Tongue (tissue), 2 donors: ENCODE measurements around the gene TMEM237. TPM values are rescaled to one million over a fixed set of nuclear protein-coding genes. Genes with fewer than 3 reads are reported as not detected.
"Not testable (repeated sequence)": the region's sequence is repeated elsewhere in the genome, so short reads cannot be mapped to it uniquely, and the experiment has no call there.

Source experiments
- DNase-seq: peaks from one replicate; pipeline ENCODE4 v3.0.0-alpha.2; 2015
- total RNA-seq: library from RNA; depleted of rRNA; stranded (reverse); fragments of >200 nt; gene quantifications from one replicate; pipeline ENCODE4 v1.2.3, GENCODE V29; 2014

TMEM237 gene, protein sequence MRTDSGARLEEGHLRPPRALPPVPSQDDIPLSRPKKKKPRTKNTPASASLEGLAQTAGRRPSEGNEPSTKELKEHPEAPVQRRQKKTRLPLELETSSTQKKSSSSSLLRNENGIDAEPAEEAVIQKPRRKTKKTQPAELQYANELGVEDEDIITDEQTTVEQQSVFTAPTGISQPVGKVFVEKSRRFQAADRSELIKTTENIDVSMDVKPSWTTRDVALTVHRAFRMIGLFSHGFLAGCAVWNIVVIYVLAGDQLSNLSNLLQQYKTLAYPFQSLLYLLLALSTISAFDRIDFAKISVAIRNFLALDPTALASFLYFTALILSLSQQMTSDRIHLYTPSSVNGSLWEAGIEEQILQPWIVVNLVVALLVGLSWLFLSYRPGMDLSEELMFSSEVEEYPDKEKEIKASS
- total RNA-seq: 30.6 TPM

DNA sequence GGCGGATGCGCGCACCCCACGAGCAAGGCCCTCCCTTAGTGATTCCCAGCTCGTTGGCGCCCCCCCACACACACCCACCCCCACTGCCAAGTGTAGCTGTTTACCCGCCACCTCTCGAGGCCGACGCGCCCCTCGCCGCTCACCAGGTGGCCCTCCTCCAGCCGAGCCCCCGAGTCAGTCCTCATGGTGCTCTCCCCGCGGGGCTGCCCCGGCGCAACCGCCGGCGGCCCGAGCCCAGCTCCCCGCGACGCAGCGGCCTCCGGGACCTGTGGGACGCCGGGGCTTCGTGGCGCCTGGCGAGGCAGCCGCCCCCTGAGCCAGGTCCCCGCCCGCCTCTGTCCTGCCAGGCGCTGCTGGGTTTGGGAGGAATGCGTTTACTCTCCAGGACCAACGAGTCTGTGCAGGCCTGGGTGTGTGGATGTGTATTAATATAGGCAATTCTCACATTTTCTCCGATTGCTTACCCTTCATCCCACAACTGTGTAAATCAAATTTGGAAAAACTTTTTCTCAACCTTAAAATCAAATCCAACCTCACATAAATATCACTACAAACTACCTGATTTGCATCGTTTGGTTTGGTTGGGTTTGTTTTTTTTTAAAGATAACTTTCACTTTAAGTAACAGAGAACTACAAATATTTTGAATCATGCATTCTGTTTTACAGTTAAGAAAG, at the start of gene TMEM237:
TMEM237 (minus strand) TSS at position 288 of the 675 bp plus-strand sequence; CDS start at position 185, 103 bp downstream.
- DNase-seq: peak; percentile 72

DNA sequence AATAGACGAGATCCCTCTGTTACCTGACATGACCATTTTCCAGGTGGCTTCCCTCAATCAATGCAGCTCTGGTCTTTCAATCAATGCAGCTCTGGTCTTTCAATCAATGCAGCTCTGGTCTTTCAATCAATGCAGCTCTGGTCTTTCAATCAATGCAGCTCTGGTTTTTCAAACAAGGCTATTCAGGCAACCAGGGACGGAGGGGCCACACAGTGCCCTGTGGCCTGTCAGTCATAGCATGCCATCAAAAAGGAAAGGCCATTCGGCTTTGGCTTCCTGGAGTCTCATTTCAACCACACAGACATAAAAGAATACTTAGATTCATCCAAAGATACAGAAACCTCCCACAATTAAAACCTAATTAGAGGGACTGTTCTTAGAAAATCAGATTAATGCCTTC, 41.9 kb upstream of the TMEM237 start:
- no peak for DNase-seq

DNA sequence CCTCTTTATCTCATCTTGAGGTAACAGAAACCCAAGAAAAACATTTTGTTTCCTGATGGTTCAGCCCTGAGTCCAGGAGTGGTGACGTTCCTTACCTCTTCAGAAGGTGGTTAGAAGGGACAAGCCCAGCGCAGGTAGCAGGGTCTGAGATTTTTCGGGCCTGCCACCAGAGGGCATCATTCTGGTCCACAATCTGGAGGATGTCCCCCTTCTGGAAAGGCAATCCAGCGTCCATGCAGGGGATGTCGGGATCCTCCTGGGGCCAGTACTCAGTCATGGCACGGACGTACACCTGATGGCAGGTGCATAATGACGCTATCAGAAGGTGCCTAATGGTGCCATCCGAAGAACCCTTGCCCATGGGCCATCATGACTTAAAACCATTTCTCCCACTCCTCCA, 37.4 kb upstream of the TMEM237 start:
- DNase-seq: no peak

DNA sequence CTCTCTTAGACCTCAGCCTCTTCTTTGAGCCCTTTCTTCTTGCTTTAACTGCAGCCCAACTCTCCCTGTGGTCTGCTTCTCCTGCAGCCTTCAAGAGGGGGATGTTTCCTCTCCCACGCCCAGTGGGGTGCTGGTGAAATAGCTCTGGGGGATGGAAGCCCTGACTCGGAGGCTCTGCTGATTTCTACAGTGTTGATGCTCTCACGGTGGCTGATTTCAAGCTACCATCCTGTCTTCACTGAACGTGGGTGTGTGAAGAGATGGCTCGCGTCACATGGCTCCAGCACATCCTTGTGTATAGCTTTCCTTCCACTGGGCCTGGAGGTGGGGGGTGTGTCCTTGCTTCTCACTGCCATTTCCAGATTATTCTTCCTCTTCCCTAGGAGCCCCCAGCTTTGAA, 35.1 kb upstream of the TMEM237 start:
- DNase-seq: no peak

DNA sequence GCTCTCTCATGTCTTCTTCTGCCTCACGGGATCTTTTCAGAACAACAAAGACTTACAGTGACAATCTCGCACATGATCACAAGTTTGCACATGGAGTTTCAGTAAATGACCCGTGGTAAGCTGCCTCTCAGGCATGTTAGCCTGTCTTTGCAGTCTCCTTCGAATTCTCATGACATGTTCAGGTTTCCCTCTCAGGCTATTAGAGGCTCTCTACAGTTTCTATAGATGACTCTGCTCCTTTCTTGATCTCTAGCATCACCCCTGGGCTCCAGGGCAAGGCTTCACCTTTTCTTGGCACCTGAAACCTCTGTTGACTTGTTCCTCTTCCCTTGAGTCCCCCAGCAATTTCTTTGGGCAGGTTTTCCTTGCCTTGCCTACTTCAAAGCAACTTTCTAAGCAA, 32.2 kb upstream of the TMEM237 start:
- DNase-seq: no peak

DNA sequence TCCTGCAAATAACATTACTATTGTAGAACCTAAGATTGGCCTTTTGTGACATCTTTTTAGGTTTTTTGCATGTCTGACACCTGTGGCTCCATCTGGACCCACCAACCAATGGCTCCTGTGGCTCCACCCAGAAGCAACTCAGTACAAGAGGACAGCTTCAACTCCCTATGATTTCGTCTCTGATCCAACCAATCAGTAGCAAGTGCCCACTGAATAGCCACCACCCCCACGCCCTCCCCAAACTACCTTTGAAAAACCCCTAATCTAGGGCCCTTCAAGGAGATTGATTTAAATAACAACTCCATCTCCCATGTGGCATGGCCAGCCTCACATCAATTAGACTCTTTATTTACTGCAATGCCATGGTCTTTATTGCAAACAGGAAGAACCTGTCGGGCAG, 31.5 kb upstream of the TMEM237 start:
- DNase-seq: no peak

DNA sequence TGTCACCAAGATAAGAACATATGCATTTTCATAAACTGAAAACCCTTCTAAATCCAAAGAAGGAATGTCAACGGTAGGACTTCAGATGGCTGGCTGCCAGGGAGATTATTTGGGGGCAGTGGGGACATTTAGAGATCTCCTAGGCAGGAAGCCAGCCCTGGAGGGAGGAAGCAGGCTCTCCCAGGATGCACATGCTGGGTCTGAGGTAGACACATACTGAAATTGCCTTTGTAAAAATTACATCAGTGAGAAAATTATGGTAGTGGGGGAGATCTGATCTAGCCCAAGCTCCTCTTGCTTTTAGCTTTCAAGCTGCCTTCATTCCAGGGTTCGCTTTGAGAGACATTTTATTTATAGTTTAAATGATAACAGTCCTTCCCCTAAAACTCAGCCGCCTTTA, 31.0 kb upstream of the TMEM237 start:
- DNase-seq: no peak

DNA sequence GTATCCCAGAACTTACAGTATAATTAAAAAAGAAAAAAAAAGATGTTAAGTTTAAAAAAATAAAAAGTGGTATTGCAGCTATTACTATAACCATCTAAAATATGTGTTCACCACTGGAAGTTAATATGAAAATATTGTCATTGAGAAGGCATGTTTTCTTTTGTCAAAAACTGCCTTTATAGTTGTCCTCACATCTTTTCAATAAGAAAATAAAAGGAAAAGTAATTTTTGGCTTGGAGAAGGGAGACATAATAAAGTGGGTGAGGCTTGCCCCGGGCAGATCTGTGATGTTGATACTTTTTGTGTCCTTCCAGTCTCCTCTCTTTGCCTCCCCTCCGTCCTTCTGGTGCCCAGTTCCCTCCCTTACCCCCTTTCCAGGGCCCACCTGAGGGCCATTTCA, 30.2 kb upstream of the TMEM237 start:
- no peak for DNase-seq

DNA sequence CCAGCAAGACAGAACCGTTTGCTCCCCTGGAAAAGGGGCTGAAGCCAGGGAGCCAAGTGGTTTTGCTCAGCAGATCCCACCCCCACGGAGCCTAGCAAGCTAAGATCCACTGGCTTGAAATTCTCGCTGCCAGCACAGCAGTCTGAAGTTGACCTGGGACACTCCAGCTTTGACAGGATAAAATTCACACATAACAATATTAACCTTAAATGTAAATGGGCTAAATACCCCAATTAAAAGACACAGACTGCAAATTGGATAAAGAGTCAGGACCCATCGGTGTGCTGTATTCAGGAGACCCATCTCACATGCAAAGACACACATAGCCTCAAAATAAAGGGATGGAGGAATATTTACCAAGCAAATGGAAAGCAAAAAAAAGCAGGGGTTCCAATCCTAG, 27.9 kb upstream of the TMEM237 start:
- not testable (repeated sequence) for DNase-seq

DNA sequence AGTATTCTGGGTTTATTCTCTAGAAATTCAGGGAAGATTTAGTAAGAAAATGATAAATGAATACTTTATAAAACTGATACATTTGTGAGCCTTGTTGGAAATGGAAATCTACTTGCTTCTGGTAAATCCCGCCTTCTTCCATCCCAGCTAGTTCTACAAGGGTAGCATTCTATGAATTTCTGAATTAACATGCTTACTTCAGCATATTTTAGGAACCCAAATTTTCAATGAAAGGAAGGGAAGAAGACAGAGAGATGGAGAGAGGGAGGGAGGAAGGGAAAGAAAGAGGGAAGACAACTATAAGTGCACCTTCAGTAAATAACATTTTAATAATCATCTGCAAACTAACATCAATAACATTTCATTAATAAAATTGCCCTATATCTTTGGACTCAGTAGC, 26.6 kb upstream of the TMEM237 start:
- DNase-seq: no peak

DNA sequence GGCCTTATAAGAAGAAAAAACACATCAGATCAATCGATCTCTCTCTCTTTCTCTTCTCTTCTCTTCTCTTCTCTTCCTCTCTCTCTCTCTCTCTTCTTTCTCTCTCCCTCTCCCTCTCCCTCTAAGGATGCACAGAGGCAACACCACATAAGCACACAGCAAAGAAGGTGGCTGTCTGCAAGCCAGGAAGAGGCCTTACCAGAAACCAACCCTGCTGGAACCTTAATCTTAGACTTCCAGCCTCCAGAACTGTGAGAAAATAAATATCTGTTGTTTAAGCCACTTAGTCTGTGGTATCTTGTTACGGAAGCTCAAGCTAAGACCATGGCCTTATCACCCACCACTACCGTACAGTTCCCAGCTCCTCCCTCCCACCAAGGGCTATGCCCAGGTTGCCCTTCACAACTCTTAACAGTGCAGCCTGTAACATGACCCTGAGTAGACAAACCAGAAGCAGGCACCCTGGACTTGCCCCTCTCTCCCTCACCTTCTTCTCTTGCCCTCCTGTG, 25.2 kb upstream of the TMEM237 start:
- DNase-seq: no peak

DNA sequence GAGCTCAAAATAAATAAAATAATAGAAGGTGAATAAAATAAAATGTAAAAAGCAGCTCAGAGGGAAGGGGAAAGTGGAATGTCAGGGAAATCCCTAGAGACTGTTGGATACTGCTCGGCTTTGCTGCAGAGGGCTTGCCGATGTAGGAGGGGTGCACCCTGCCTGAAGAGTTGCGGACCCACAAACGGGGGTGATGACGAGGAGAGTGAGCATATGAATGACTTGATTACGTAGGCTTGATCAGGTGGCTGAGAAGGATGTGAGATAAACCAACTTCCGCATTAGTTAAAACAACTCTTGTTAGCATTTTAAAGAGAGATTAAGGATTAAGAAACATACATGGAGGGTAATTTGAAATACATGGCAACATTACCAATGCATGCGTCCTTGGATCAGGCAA, 21.0 kb upstream of the TMEM237 start:
- DNase-seq: no peak

DNA sequence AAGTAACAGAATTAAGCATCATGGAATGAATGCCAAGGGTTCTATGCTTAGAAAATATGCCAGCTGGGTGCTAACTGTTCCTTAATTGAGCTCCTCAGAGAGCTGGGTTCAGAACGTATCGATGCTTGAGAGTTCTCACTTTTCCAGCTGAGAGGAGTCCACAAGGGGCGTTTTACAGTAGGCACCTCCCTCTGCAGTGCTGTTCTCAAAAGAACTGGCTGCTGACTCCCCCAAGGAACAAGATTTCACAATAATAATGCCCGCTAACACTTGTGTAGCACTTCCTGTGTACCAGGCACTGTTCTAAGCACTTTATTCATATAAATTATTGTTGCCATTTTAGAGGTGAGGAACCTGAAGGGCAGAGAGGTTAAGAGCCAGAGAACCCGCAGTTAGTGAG, 18.1 kb upstream of the TMEM237 start:
- DNase-seq: no peak

DNA sequence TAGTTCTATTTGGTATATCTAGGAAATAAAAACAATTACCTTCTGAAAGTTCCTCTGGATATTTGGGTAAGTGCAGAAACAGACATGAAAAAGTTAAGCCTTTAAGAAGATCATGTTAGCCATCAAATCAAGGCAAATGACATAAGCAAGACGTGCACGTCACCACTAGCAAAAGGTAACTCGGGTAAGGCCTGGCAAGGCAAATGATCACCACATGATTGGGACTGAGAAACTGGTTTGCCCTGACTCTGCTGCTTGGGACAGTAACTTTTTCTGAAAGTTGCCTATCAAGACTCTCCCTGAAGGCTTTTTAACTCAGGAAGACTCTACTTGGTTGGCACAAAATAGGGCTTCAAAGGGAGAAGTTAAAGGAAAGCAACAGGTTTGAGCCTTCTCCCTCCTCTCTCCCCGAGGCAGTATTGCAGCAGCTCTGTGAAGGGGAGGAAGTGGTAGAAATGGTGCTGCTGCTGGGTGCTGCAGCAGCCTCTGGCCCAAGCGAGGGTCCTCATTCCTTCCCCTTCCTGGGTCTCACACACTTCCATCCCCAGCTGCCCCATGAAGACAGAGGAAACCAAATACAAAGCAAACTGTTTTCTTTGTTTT, 17.1 kb upstream of the TMEM237 start:
- DNase-seq: no peak

DNA sequence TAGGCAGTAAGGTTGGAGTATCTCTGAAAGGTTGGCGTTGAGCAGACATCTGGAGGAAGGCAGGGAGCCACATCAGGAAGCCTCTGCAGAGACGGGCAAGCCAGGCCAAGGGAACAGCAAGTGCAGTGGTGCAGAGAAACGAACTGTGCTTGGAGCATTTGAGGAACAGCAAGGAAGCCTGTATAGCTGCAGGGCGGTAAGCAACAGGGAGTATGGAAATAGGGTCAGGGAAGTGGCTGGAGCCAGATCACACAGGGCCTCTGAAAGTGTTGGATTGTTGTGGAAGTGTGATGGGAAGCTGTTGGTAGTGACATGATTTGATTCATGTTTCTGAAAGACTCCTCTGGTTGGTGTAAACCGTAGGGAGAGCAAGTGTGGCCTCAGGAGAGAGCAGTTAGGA, 13.4 kb upstream of the TMEM237 start:
- no peak for DNase-seq

DNA sequence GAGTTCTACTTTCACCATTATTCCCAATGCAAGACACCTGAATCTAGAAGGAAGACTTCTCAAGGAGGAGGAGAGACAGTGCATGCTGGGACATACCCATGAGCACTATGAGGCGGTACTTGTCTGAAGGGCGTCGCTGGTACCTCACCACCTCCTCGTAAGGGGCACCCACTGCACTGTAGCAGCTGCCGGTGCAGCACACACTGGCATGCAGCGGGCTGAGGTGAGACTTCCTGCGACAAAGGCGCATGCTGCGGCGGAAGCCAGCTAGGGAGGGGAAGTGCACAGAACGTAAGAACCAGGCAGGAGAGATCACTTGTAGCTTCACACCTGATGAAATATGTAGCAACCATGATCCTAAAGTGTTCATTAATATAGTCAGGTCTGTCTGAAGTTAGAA, 12.8 kb upstream of the TMEM237 start:
- DNase-seq: no peak

DNA sequence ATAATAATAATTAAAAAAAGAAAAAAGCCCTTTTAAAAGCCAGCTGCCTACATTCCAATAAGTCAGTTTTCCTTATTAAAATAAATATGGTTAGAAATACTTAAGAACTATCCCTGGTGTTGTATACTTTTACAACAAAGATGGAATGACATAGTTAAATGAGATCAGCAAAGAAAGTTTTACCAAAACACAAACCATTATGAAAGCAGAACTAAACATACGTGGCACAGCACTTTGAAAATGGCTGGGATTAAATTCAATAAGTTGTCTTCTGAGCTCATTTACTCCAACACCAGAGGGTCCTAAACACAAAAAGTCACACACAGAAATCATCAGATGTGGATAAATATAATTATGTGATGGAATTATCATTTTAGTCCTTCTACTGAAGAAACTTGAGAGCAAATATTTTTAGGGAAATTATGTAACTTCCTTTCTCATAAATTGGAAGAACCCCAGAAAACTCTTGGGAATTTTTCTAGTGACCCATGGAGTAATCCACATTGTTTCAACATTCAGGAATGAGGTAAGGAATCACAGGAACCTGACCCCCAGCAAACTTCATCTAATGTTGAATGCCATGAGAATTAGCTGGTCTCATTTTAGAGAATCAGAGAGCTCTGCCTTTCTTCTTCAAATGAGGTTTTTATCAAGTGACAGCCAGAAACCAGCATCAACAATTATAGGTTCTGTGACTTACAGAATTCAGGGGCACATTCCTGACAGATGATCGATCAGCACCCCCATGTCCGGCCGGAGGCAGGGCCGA, 11.5 kb upstream of the TMEM237 start:
- no peak for DNase-seq

DNA sequence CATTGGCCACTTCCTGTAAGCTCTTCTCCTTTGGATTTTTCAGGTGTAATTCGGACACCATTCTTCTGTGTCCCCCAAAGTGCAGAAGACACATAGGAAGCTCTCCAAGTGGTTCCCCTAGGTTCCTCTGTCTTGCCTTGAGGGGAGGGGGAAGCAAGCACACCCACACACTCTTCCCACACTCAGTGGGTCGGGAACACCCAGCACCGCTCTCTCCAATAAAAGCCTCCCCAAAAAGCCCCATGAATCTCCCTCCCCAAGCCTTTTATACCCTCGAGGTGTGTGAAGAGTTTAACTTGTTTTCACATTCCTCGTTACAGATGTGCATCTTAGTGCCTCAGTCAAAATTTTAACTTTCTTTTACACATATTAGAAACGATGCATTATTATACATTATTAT, 9.9 kb upstream of the TMEM237 start:
- no peak for DNase-seq

DNA sequence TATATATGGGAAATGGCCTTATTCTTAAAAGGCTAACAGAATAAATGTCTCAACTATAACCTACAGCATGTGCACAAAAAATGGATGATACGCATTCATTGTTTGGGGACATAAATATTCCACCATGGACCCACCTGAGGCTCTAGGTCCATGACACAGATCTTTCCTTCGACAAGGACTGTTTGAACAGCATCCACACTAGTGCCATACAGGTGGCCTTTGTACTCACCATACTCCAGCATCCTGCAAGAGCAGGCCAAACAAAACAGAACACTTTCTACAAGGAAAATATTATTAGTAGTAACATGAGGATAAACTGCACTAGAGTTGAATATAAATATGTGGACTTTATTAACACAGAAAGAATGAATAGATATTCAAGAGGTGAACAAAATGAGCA, 6.1 kb upstream of the TMEM237 start:
- DNase-seq: no peak

DNA sequence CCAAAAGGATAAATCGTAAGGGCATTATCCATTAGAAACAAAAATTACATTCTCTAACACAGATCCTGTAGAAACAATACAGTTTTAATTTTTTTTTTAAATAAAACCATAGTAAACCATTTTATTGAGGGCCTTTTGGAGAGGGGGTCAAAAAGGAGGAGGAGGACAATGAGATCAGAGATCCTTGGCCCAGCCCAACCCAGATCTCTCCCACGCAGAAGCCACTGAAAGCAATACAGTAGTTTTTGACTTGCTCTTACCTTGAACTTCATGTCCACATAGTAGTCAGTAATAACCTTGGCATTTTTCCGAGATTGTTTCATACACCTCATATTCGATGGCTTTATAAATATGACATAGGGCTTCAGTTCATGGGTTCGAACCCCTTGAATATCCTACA, 4.1 kb upstream of the TMEM237 start:
- no peak for DNase-seq

DNA sequence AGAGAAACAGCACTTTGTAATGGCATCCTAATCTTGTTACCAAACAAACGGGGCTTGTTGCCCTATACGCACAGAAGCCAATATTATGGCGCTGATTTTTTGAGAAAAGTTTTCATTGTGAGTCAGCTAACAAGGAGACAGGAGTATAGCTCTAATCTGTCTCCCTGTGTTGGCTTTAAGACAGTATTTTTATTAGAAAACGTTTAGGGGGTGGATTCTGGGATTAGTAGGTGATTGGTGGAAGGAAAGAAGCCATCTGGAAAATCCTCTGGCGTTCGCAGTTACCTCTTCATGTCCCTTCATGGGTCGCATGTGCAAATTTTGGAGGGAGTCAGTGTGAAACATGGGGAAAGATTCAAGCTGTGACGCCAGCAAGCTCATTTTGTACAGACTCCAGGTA, 698 bp upstream of the TMEM237 start:
- peak; percentile 46 for DNase-seq

DNA sequence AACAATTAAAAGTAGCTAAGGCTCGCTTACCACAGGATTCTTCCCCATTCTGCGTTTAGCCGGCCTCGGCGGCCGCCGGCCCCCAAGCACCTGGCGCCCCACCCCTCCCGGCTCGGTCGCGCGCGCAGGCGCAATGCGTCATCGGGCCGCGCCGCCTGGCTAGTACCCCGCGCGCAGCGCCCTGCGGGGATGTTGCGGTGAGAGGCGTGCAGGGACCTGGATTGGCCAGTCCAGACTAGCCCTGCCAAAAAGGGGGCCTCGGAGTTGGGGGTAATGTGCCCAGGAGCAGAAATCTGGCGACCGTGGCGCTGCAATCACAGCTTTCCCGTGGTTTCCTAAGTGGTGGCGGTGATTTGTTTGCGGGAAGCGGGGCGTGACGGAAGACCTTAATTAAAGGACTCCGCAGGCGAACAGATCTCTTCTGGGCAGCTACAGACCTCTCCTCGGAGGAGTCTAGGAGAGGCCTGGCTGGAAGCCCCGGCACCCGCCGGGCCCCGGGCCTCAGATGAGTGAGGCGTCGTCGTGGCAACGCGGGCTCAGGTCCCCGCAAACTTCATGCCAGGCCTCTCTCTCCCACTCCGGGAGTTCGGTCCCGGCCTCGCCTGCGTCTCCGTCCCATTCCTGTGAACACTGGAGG, 606 bp downstream of the TMEM237 start:
- DNase-seq: peak; percentile 93
